Muscle layer of colon (tissue), 2 donors: ENCODE data around the gene PAX2.

Experiments used
- H3K27ac ChIP-seq: one replicate; pipeline ENCODE4 v1.7.0; 2013; ENCODE audit warnings: low read depth, mild to moderate bottlenecking, low read length, moderate library complexity
- H3K27me3 ChIP-seq, 2 donors: one replicate each; pipeline ENCODE4 v1.7.0; 2013; ENCODE audit warnings: low read length in 2 of 2, mild to moderate bottlenecking in 2 of 2; ENCODE audit not compliant: insufficient read depth in 2 of 2, control insufficient read depth in 1 of 2
- H3K36me3 ChIP-seq: one replicate; pipeline ENCODE4 v1.7.0; 2013; ENCODE audit warnings: mild to moderate bottlenecking, low read length; ENCODE audit not compliant: insufficient read depth
- H3K4me1 ChIP-seq: one replicate; pipeline ENCODE4 v1.7.0; 2013; ENCODE audit warnings: mild to moderate bottlenecking, low read length; ENCODE audit not compliant: insufficient read depth
- H3K4me3 ChIP-seq, 2 donors: one replicate each; pipeline ENCODE4 v1.7.0; 2013; ENCODE audit warnings: low read length in 2 of 2, low read depth in 1 of 2, mild to moderate bottlenecking in 1 of 2, moderate library complexity in 1 of 2
- H3K9ac ChIP-seq: one replicate; pipeline ENCODE4 v1.7.0; 2013; ENCODE audit warnings: low read length
- H3K9me3 ChIP-seq: one replicate; pipeline ENCODE4 v1.7.0; 2013; ENCODE audit warnings: mild to moderate bottlenecking, low read length
- donor health status: abdominal sarcoma.
- donor health status: Adenocarcinoma of cecum.

PAX2 gene

DNA sequence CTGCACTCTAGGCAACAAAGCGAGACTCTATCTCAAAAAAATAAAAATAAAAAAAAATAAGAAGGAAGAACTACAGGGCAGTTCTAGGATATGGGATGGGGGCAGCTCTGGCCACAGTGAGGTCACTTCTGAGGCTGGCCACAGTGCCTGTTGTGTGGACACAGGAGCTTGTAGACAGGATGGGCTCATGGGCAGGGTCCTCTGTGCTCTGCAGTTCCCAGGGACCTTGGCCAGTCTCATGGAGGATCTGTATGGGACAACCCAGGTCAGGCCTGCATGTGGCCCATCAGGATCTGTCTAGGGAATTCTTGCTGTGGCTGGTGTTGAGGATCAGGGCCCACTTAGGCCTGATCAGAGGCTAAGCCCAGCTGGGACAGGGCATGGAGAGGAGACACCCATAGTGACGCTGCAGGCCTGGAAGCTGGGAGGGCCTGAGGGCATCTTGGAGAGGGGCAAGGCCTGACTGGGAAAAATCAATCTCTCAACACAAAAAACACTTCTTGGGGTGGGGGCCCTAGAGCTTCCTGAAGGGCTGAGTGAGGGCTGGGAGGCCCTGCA lies 19.4 kb upstream of the PAX2 start:
- H3K4me3 ChIP-seq, result no peak overlapping the region
- H3K27me3 ChIP-seq, result peaks cover 46 to 85% of the 10 kb centered on the region in 2 donors
- no peak overlapping the region for H3K9ac ChIP-seq
- no peaks in the 10 kb centered on the region for H3K36me3 ChIP-seq
- no peak overlapping the region for H3K27ac ChIP-seq
- H3K9me3 ChIP-seq, result no peaks in the 10 kb centered on the region
- H3K4me1 ChIP-seq, result peaks cover 6% of the 10 kb centered on the region

DNA sequence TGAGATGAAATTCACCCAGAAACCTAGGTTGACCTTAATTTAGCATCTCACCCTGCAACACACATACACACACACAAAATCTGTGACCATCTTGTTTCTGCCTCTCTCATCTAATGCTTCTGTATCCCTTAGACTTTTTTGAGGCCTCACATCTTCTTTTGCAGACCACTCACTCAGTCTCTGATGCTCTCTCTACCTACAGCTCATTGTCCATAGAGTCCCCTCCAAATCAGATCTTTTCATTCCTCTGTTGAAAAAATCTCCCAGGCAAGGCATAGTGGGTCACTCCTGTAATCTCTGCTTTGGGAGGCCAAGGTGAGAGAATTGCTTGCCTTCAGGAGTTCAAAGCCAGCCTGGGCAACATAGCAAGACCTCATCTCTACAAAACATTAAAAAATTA lies 17.6 kb upstream of the PAX2 start:
- Histone ChIP-seq H3K9ac (no peak overlapping the region), H3K4me3 (no peak overlapping the region), H3K9me3 (no peaks in the 10 kb centered on the region), H3K27ac (no peak overlapping the region), H3K27me3 (peaks cover 58 to 93% of the 10 kb centered on the region in 2 donors), H3K4me1 (peaks cover 6% of the 10 kb centered on the region), H3K36me3 (no peaks in the 10 kb centered on the region)

DNA sequence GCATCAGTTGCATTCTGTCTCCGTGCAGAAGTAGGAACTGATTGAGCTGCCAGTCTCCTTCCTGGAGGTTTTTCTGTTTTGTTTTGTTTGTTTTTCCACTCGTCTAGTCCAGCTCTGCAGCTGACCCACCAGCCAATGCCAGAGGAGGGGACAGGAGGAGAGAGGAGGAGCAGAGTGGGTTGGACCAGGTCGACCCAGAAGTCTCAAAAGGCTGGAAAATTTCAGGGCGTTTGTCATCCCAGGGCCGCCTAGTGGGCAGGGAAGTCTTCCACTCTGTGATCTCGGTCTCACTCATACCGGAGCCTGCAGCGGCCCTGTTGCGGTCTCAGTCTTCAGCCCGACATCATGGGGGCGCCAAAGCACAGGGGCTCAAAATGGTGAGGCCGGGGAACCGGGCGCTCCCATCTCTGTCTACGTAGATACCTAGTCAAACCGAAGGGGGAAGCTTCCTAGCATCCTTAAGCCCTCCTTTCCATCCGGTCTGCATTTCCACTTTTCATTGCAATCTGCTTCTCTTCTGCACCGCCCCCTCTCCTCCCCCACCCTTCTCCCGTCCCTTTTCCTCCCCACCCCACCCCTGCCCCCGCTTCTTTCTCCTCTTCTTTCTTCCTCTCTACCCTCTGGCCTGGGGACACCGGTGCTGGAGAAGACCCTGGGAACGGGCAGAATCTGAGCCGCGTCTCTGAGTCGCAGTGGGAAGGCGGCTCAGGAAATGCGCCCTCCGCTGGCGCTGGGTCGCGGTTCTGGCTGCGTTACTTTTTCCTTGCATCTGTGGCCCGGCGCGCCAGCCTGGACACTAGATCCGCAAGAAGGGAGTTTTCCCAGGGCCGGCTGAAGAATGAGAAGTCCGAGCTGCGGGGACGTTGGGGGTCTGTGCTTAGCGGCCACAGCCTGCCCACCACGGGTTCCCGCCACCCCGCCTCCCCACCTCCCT lies 16.2 kb upstream of the PAX2 start:
- Histone ChIP-seq H3K27ac (no peak overlapping the region), H3K27me3 (peaks cover 60 to 92% of the 10 kb centered on the region in 2 donors), H3K4me1 (peaks cover 6% of the 10 kb centered on the region), H3K9me3 (no peaks in the 10 kb centered on the region), H3K9ac (no peak overlapping the region), H3K4me3 (no peak overlapping the region), H3K36me3 (no peaks in the 10 kb centered on the region)

DNA sequence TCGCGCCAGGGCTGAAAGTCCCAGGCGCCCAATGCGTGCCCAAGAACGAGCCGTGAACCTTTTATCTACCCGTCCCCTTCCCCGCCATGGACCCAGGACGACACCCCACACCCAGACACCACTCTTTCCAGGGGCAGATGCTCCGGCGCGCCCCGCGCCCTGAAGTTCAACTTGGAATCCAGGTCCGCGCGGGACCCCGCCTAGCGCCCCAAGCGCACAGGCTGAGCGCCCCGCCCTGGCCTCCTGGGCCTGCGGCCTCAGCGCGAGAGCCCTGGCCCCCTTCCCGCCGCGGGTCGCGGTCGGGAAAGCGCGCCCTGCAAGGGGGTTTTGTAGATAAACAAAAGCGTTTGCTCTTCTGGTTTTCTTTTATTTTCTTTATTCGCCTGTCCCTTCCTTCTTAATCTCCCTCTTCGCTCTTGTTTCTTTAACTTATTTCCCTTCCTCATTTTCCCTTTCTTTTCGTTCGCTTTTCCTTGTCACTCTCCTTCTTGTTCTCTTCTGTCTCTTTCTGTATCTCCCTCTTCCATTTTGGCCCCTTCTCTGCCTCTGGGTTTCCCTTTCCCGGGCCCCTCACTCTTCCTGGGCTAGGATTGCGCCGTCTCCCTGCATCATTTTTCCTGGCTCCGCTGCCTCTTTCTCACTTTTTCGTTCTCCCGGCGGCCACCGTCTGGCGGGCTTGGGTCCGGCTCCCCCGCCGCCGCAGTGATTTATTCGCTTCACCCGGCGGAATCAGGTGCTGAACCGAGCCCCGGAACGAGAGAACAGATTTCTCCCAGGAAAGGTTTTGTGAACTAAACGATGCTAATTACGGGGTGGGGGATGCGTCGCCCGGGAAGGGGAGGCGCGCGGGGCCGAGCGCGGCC lies 15.3 kb upstream of the PAX2 start:
- Histone ChIP-seq H3K4me1 (peaks cover 6% of the 10 kb centered on the region), H3K27ac (no peak overlapping the region), H3K27me3 (peaks cover 64 to 93% of the 10 kb centered on the region in 2 donors), H3K9me3 (no peaks in the 10 kb centered on the region), H3K36me3 (no peaks in the 10 kb centered on the region), H3K4me3 (peak overlapping the region; percentile 35 to 38), H3K9ac (no peak overlapping the region)

DNA sequence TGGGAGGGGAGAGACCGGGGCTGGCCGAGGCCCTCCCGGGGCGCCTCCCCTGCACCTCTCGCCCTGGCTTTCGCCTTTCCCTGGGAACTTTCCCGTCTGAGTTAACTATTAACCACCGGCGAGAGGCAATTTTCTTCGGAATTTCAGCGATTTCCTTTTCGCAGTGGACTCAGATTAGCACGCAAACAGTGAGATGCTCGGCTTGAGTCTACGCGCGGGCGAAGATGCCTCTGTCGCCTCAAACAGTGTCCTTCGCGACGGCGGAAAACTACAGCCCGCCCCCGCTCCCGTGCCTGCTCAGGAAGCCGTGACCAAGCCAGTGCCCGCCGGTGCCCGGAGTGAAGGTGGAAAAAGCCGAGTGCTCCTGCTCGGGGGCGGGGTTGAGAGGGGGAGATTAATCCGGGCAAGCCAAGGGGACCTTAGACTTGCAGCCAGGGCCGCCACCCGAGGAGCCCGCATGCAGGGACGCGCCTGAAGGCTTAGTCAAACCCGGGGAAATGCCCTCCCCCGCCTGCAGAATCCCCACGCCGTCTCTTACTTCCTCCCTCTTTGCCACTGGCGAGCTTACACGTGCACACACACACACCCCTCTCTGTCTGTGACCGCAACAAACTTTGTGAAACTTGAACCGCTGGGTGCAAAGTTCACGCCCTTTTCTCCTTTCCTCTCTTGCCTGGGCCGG lies 14.5 kb upstream of the PAX2 start:
- H3K36me3 ChIP-seq, result no peaks in the 10 kb centered on the region
- H3K4me3 ChIP-seq, result peak overlapping the region; percentile 35 to 38
- H3K27ac ChIP-seq, result no peak overlapping the region
- H3K9ac ChIP-seq, result no peak overlapping the region
- peaks cover 61 to 95% of the 10 kb centered on the region in 2 donors for H3K27me3 ChIP-seq
- H3K9me3 ChIP-seq, result no peaks in the 10 kb centered on the region
- H3K4me1 ChIP-seq, result peaks cover 6% of the 10 kb centered on the region

DNA sequence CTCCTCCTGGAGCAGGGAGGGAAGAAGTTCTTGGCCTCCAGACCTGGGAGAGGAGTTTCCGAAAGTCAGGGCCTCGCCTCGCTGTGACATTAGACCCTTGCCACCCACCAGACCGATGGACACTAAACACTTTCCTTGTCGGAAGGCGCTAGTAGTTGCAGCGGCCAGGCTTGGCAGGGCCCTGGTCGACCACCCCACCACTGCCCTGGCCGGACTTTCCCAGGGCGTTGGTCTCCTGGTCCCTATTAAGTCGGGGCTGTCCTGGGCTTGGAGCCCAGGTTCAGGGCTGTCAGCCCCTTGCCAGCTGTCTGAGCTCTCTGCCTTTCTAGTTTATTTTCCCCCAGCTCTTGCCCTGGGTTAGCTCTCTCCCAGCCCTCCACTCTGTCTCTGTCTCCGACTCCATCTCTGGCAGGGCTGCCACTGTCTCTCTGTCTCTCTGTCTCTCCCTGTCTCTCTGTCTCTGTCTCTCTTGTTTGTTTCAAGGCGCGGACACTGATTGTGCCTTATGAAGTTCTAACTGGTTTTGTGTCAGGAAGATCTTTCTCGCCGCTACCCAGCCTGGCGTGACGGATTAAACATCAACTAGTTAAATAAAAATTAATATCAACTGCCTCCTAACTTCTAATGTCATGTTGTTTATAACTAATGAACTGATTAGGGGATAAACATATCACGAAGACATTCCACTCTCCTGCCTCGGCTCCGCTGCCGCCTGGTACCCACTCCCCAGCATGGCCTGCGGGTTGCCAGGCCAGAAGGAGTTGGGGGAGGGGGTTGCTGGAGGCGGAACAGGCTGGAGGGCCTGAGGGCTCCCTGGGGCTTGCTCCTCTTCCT lies 13.8 kb upstream of the PAX2 start:
- Histone ChIP-seq H3K9me3 (no peaks in the 10 kb centered on the region), H3K27me3 (peaks cover 69 to 95% of the 10 kb centered on the region in 2 donors), H3K27ac (no peak overlapping the region), H3K9ac (no peak overlapping the region), H3K4me1 (peaks cover 6% of the 10 kb centered on the region), H3K36me3 (no peaks in the 10 kb centered on the region), H3K4me3 (no peak overlapping the region)

DNA sequence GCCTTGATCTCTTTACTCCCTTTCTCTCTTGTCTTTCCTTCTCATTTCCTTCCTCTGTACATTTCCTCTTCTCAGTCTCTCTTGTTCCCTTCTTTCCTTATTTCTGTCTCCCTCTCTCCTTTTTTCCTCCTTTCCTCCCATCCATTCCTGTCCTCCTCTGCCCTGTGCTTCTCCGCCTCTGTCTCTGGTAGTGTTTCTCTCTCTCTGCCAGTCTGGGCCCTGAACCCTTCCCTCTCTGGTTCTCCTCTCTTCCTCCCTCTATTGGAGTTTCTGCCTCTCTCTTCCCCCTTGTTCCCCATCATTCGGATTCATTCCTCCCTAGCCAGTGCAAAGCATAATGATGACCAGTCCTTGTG lies 13.2 kb upstream of the PAX2 start:
- H3K9ac ChIP-seq, result no peak overlapping the region
- H3K27me3 ChIP-seq, result peaks cover 75 to 96% of the 10 kb centered on the region in 2 donors

DNA sequence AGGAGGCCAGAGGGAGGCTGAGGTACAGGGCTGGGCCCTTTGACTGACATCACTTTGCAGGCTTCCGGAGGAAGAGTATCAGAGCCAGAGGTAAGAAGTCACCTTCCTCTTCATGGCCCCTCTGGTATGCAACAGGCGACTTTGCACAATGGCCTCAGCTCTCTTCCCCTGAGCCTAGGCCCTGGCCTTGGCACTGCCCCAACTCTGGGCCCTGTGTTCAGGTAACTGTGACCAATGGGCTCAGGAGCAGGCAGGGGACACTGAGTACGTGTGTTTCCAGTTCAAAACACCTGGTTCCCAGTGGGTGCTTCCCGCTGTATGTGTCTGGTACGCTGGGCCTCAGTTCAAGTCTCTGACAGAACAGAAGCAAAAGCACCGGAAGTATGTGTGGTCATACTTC lies 12.1 kb upstream of the PAX2 start:
- Histone ChIP-seq H3K27me3 (peaks cover 80 to 97% of the 10 kb centered on the region in 2 donors), H3K9ac (no peak overlapping the region), H3K4me1 (peaks cover 15% of the 10 kb centered on the region), H3K27ac (no peak overlapping the region), H3K4me3 (no peak overlapping the region), H3K9me3 (no peaks in the 10 kb centered on the region), H3K36me3 (no peaks in the 10 kb centered on the region)

More for the DNA sequence above, 13.2 kb upstream of the PAX2 start:
- peaks cover 7% of the 10 kb centered on the region for H3K4me1 ChIP-seq
- no peaks in the 10 kb centered on the region for H3K36me3 ChIP-seq
- no peak overlapping the region for H3K4me3 ChIP-seq
- H3K27ac ChIP-seq, result no peak overlapping the region
- no peaks in the 10 kb centered on the region for H3K9me3 ChIP-seq

DNA sequence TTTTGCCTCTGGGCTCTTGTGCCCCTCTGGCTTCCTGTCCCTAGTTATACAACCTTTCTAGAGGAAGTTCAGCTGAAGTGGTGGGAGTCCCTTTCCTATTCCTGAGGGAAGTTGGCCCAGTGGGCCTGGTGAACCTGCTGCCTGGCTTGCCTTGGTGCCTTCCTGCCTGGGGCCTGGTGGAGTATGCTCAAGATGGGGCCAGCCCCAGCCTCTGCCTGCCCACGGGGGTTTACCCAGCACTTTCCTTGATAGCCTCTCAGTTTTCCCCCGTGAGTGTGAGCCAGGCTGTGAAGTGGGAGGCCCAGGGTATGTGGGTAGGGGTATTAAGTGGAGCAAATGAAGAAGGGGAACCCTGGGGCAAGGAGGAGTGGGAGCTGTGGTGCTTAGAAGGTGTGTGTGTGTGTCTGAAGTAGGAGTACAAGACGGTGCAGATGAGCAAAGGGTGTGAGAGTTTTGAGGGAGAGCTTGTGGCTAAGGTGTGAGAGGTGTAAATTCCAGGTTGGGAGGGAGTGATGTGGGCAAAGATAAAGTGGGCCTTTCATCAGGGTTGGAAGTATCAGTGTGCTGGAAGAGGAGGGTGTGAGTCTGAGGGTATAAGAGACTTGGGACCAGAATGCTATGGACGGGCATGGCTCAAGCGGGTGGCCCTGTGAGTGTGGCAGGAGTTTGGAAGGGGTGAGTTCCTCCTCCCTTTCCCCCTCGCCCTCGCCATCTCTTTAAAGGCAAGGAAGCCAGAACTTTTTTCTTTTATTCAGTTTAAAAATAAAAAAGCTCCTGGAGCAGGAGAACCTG lies 10.9 kb upstream of the PAX2 start:
- H3K36me3 ChIP-seq, result no peaks in the 10 kb centered on the region
- no peak overlapping the region for H3K27ac ChIP-seq
- no peak overlapping the region for H3K9ac ChIP-seq
- H3K4me1 ChIP-seq, result peaks cover 15% of the 10 kb centered on the region
- H3K27me3 ChIP-seq, result peaks cover 82 to 97% of the 10 kb centered on the region in 2 donors
- no peak overlapping the region for H3K4me3 ChIP-seq
- H3K9me3 ChIP-seq, result no peaks in the 10 kb centered on the region

DNA sequence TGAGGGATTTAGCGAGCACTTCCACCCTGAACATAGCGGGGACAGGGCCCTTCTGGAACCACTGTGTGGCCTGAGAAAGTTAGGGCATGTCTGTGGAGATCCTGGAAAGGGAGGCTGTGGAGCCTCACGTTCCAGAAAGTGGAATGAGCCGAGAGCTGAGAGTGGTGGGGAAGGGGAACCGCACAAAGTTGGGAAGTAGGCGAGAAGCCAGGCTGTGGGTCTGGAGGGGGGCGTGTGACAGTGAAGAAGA lies 10.4 kb upstream of the PAX2 start:
- no peak overlapping the region for H3K4me3 ChIP-seq
- peaks cover 10% of the 10 kb centered on the region for H3K4me1 ChIP-seq
- H3K36me3 ChIP-seq, result no peaks in the 10 kb centered on the region
- no peaks in the 10 kb centered on the region for H3K9me3 ChIP-seq
- no peak overlapping the region for H3K9ac ChIP-seq
- H3K27me3 ChIP-seq, result peaks cover 80 to 97% of the 10 kb centered on the region in 2 donors
- H3K27ac ChIP-seq, result no peak overlapping the region
